Measurements from ENCODE around the gene CELF2.

CELF2 gene

DNA sequence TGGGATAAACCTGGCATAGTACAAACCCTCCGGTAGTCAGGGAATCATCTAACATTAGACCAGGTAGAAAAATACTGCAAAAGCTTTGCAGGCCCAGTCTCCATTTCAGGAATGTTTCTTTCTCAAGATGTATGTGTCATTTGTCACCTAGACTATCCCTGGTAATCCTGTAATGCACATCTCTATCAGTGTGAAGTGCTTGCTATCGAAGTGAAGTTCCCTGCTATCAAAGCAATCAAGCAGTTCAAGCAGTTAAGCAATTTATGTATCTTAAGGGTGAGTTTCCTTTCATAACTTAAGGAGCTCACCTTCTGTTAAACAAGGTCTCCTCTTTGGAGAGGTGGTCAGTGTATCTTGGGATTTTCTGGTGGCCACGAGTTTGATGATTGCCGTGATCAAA lies 47.2 kb downstream of the CELF2 start:
- no peak for DNase-seq (ENCODE audit: low spot score)
- no peak for TF ChIP-seq CTCF (IDR thresholded peaks at IDR 0.05; ENCODE audit: extremely low read depth, insufficient read depth, missing control alignments)
- in situ Hi-C loops (cut with MboI; ENCODE audit: low pct_unique_long_range_greater_than_20kb, low sequenced_read_pairs, unreplicated experiment): no loop called here

- no peak for TF ChIP-seq CTCF (IDR thresholded peaks at IDR 0.05; ENCODE audit: extremely low read depth, insufficient read depth, missing control alignments)
- DNase-seq (ENCODE audit: low spot score): no peak
- in situ Hi-C loops (cut with MboI; ENCODE audit: low pct_unique_long_range_greater_than_20kb, low sequenced_read_pairs, unreplicated experiment): no loop called here
Measured at GRCh38 chr10:11065567-11065966, 47.9 kb downstream of the CELF2 start.

GRCh38 chr10:11066520-11066919 lies 48.8 kb downstream of the CELF2 start:
- in situ Hi-C loops (cut with MboI; ENCODE audit: low pct_unique_long_range_greater_than_20kb, low sequenced_read_pairs, unreplicated experiment): no loop called here

DNA sequence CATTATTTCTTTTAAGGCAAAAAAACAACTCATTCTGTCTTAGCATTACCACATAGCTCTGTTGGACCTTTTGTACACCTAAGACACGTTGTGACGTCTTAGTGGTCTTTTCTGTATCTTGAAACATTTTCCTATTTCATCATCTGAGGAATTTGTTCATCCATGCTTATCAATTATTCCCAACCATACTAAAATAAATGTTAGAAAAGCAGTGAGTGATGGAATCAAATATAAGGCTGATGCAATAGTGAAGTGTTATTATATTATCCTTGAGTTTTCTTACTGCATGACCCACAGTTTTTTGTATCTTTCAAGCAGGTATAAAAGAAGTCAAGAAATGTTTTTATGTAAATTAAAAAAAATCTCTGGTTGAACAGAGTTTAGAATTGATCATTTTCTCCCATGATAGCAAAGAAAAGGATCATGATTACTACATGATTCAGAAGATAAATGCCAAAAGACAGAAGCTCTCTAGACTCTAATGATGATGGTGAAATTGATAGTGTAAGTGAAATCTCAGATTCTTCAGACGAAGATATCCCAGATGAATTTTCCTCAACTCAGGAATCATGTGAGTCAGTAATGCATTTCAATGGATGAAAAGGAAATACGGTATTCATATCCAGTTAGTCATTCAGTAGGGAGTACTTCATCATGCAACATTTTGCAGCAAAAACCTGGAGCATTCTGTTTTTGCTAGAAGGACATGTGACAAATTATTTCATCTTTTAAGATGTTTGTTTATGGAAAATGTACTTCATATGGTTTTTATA lies 51.4 kb downstream of the CELF2 start:
- TF ChIP-seq CTCF (IDR thresholded peaks at IDR 0.05; ENCODE audit: extremely low read depth, insufficient read depth, missing control alignments): no peak
- DNase-seq (ENCODE audit: low spot score): no peak
- in situ Hi-C loops (cut with MboI; ENCODE audit: low pct_unique_long_range_greater_than_20kb, low sequenced_read_pairs, unreplicated experiment): no loop called here

More at GRCh38 chr10:11066520-11066919, 48.8 kb downstream of the CELF2 start:
- no peak for TF ChIP-seq CTCF (IDR thresholded peaks at IDR 0.05; ENCODE audit: extremely low read depth, insufficient read depth, missing control alignments)
- no peak for DNase-seq (ENCODE audit: low spot score)

DNA sequence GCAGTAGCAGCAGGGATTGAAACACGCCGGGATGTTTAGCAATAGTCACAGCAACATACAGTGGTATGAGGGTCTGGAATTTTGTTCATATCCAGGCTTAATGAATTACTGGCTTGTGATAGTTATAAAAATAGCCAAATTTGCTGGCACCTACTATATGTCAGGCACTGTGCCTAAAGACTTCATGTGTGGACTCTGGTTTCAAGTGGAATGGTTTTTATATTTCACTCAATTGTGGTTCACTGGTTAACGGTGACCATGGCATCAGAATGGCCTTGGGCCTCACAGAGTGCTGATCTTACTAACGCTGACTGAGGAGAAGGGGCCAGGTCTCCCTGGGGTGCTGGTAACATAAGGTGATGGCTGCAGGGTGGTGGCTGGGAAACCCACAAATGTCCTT lies 55.7 kb downstream of the CELF2 start:
- TF ChIP-seq CTCF (IDR thresholded peaks at IDR 0.05; ENCODE audit: extremely low read depth, insufficient read depth, missing control alignments): no peak
- no peak for DNase-seq (ENCODE audit: low spot score)
- in situ Hi-C loops (cut with MboI; ENCODE audit: low pct_unique_long_range_greater_than_20kb, low sequenced_read_pairs, unreplicated experiment): no loop called here

DNA sequence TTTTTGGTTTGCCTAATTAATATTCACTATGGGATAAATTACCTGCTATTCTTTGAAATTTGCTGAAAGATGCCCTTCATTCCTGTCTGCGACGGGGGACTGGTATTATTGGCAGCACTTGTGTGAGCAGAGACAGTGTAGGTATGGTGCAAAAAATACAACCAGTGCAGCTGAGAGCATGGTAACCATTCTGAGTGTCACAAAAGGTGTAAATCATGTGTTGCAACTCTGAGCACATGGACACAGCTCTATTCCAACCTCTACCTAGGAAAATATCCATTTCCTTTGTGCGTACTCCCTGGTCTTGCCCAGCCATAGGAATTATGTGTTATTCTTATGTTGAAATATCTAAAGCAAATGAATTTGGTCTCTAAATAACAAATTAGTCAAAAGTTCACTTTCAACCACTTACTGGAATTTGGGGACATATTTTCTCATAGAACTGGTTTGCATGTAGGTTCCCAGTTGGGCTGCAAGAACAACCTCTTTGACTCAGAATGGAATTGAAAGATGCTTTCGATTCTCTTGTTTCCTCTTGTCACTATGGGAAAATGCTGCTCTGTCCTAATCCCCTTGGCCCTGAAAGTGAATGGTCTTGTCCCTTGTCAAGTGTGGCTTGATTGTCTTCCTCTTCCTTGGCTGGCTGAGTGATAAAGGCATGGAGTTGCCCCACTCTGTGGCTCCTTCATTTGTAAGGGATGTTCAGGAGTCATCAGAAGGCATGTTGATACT lies 57.0 kb downstream of the CELF2 start:
- TF ChIP-seq CTCF (IDR thresholded peaks at IDR 0.05; ENCODE audit: extremely low read depth, insufficient read depth, missing control alignments): no peak
- in situ Hi-C loops (cut with MboI; ENCODE audit: low pct_unique_long_range_greater_than_20kb, low sequenced_read_pairs, unreplicated experiment): no loop called here
- no peak for DNase-seq (ENCODE audit: low spot score)

All from GM13977 (cell line).